Right atrium auricular region (tissue), 2 donors: ENCODE results near the gene MYO3B. TPM values are rescaled to one million over a fixed set of nuclear protein-coding genes. Genes with fewer than 3 reads are reported as not detected.

ENCODE experiments used
- DNase-seq: peaks from one replicate; pipeline ENCODE4 v3.0.0-alpha.2; 2019; ENCODE audit warnings: low spot score
- H3K27ac ChIP-seq, 2 donors: fragments of 200-600 bp; sonication (generic); 1 replicate in 1 of 2; 2 replicates in 1 of 2; pipeline ENCODE4 v1.5.1; 2016 to 2019
- H3K27me3 ChIP-seq, 2 donors: fragments of 200-600 bp; sonication (generic); one replicate each; pipeline versions ENCODE4 v1.5.1 to v1.6.0; 2017 to 2019
- H3K36me3 ChIP-seq: fragments of 200-600 bp; sonication (generic); one replicate; pipeline ENCODE4 v1.5.1; 2016
- H3K4me1 ChIP-seq, 2 donors: fragments of 200-600 bp; sonication (generic); one replicate each; pipeline versions ENCODE4 v1.5.1 to v1.6.0; 2017 to 2019
- H3K4me3 ChIP-seq, 2 donors: fragments of 200-600 bp; sonication (generic); 1 replicate in 1 of 2; 2 replicates in 1 of 2; pipeline ENCODE4 v1.5.1; 2017 to 2019; ENCODE audit warnings: mild to moderate bottlenecking in 1 of 2, moderate library complexity in 1 of 2
- H3K9me3 ChIP-seq, 2 donors: fragments of 200-600 bp; sonication (generic); one replicate each; pipeline ENCODE4 v1.5.1; 2019
- CTCF ChIP-seq, 2 donors: fragments of 200-600 bp; sonication (generic); IDR thresholded peaks; one replicate each; pipeline ENCODE4 v1.5.1; 2019; ENCODE audit warnings: antibody characterized with exemption in 2 of 2
- total RNA-seq, 2 donors: library from RNA; depleted of rRNA; stranded (reverse); fragments of >200 nt; gene quantifications; one replicate each; pipeline ENCODE4 v1.1.0, GENCODE V29; 2016

MYO3B gene
- total RNA-seq, 2 donors from 2014 or later, result not detected

- Histone ChIP-seq H3K36me3 (no peaks in the 10 kb centered on the region), H3K27ac (no peak overlapping the region), H3K27me3 (no peaks in the 10 kb centered on the region), H3K4me1 (no peaks in the 10 kb centered on the region), H3K9me3 (no peaks in the 10 kb centered on the region), H3K4me3 (no peak overlapping the region)
- no peak for DNase-seq
- TF ChIP-seq CTCF (IDR thresholded peaks at IDR 0.05), result no peak
Measured at GRCh38 chr2:170455617-170456426, 277.9 kb downstream of the MYO3B start.

GRCh38 chr2:170456914-170457313 is 279.0 kb downstream of the MYO3B start:
- H3K36me3 ChIP-seq, result no peaks in the 10 kb centered on the region
- H3K4me3 ChIP-seq, result no peak overlapping the region
- no peak overlapping the region for H3K27ac ChIP-seq
- no peak for TF ChIP-seq CTCF (IDR thresholded peaks at IDR 0.05)
- no peaks in the 10 kb centered on the region for H3K9me3 ChIP-seq
- no peaks in the 10 kb centered on the region for H3K27me3 ChIP-seq
- no peaks in the 10 kb centered on the region for H3K4me1 ChIP-seq
- DNase-seq, result no peak

GRCh38 chr2:170457742-170458141 is 279.8 kb downstream of the MYO3B start:
- Histone ChIP-seq H3K4me1 (no peaks in the 10 kb centered on the region), H3K27me3 (no peaks in the 10 kb centered on the region), H3K4me3 (no peak overlapping the region), H3K36me3 (no peaks in the 10 kb centered on the region), H3K27ac (no peak overlapping the region), H3K9me3 (no peaks in the 10 kb centered on the region)
- DNase-seq, result no peak
- TF ChIP-seq CTCF (IDR thresholded peaks at IDR 0.05), result no peak

- no peak overlapping the region for H3K27ac ChIP-seq
- no peak for DNase-seq
- no peaks in the 10 kb centered on the region for H3K36me3 ChIP-seq
- TF ChIP-seq CTCF (IDR thresholded peaks at IDR 0.05), result peak in 1 of 2 donors; percentile 17
- H3K27me3 ChIP-seq, result no peaks in the 10 kb centered on the region
- no peaks in the 10 kb centered on the region for H3K9me3 ChIP-seq
- H3K4me3 ChIP-seq, result no peak overlapping the region
- no peaks in the 10 kb centered on the region for H3K4me1 ChIP-seq
Measured at GRCh38 chr2:170461889-170462288, 283.9 kb downstream of the MYO3B start.

- Histone ChIP-seq H3K27me3 (no peaks in the 10 kb centered on the region), H3K27ac (no peak overlapping the region), H3K9me3 (no peaks in the 10 kb centered on the region), H3K4me1 (no peaks in the 10 kb centered on the region), H3K4me3 (no peak overlapping the region), H3K36me3 (no peaks in the 10 kb centered on the region)
- TF ChIP-seq CTCF (IDR thresholded peaks at IDR 0.05), result no peak
- no peak for DNase-seq
Measured at GRCh38 chr2:170462433-170463205, 284.7 kb downstream of the MYO3B start.
